ENCODE data around the gene ITGA1. TPM values are rescaled to one million over a fixed set of nuclear protein-coding genes. Genes with fewer than 3 reads are reported as not detected.

Gene ITGA1
- total and polyA plus RNA-seq, 2 of the 8 experiments (the other 6 are each of a cell fraction or from before 2014, with no cell fraction given) = 2.3 to 9.0 TPM

DNA sequence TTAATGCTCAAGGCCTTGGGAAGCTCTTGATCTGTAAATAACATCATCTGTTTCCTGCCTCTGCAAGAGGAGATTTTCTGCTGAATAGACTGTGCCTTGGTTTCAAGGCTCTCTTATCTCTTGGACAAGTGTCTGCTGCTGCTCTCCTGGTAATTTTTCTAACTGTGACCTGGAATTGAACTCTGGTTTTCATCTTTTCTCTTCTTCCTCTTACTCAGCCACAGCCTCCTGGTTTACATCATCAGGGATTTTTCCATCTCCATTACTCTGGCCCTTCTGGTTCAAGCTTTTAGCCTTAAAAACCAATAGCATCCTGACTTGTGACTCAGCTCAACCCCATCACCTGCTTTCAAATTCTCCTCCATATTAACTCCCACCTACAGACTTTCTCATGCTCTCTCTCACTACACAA lies 49.6 kb upstream of the ITGA1 start:
- Histone ChIP-seq H2BK120ac (replicated peaks; ENCODE audit: low read depth, low read length) (no peak overlapping the region), H3K4me1 (replicated peaks in 1 of 4; ENCODE audit: control insufficient read depth in 3 of 4, insufficient read depth in 4 of 4, low read length in 3 of 4) (no peaks in the 10 kb centered on the region), H3K56ac (replicated peaks; ENCODE audit: insufficient read length, low read depth, low read length) (no peak overlapping the region), H4K8ac (ENCODE audit: extremely low read depth, insufficient read depth, low read length) (no peak overlapping the region), H2BK20ac (ENCODE audit: low read length) (no peak overlapping the region), H3K27ac (ENCODE audit: low read depth, low read length) (no peak overlapping the region), H3K36me3 (ENCODE audit: control insufficient read depth in 2 of 4, insufficient read depth in 4 of 4, low read length in 3 of 4) (no peaks in the 10 kb centered on the region), H2AK5ac (ENCODE audit: low read depth, low read length) (no peak overlapping the region), H3K23me2 (ENCODE audit: low read depth, low read length) (no peaks in the 10 kb centered on the region), H3K79me1 (ENCODE audit: low read depth, low read length) (no peaks in the 10 kb centered on the region), H3K23ac (ENCODE audit: insufficient read length) (no peak overlapping the region), H3K18ac (ENCODE audit: extremely low read depth, low read length) (no peak overlapping the region), H4K91ac (replicated peaks; ENCODE audit: insufficient read length, low read length) (no peak overlapping the region), H4K20me1 (replicated peaks in 1 of 2; ENCODE audit: control insufficient read depth in 1 of 2, insufficient read depth in 2 of 2, low read length in 2 of 2) (no peaks in the 10 kb centered on the region), H2BK12ac (ENCODE audit: low read depth, low read length) (no peak overlapping the region), H3K79me2 (ENCODE audit: control insufficient read depth in 1 of 2, insufficient read depth in 2 of 2, low read length in 2 of 2) (no peaks in the 10 kb centered on the region), H3K9me3 (ENCODE audit: insufficient read depth in 2 of 2, low read depth in 1 of 2, low read length in 1 of 2) (no peaks in the 10 kb centered on the region), H3K4me2 (ENCODE audit: insufficient read depth in 1 of 2, low read depth in 2 of 2, low read length in 2 of 2) (no peak overlapping the region), H3K4me3 (ENCODE audit: extremely low read depth in 1 of 4, insufficient read depth in 2 of 4, low read depth in 3 of 4, low read length in 4 of 4) (no peak overlapping the region), H3K14ac (ENCODE audit: insufficient read length) (no peak overlapping the region), H3K9ac (replicated peaks in 1 of 4; ENCODE audit: extremely low read depth in 1 of 4, low read depth in 3 of 4, low read length in 3 of 4) (no peak overlapping the region), H2BK15ac (ENCODE audit: low read length) (no peak overlapping the region), H2AFZ (ENCODE audit: low read length) (no peak overlapping the region), H3K27me3 (replicated peaks in 1 of 4; ENCODE audit: control insufficient read depth in 3 of 4, extremely low read depth in 1 of 4, insufficient read depth in 3 of 4, low read length in 3 of 4) (no peaks in the 10 kb centered on the region), H2BK5ac (ENCODE audit: low read depth, low read length) (no peak overlapping the region), H4K5ac (ENCODE audit: insufficient read length, low read depth, low read length) (no peak overlapping the region), H3K4ac (replicated peaks; ENCODE audit: insufficient read length, low read depth, low read length) (no peak overlapping the region)
- no peak for DNase-seq (ENCODE audit: low read depth in 1 of 2, low spot score in 2 of 2)
- no peak for FAIRE-seq
- CTCF ChIA-PET (ENCODE audit: partially characterized antibody) = interaction anchor here (1.0 to 1.1 kb wide), 2 partner anchors 12 to 61 kb away, joined by 4 read pairs; no protein-coding TSS in a partner anchor
- TF ChIP-seq BCL11A (IDR thresholded peaks at IDR 0.05; ENCODE audit: low read depth in 2 of 2, low read length in 2 of 2) = no peak
- no peak for TF ChIP-seq HDAC2 (IDR thresholded peaks at IDR 0.05; ENCODE audit: borderline replicate concordance in 1 of 2, low read depth in 2 of 2, low read length in 2 of 2)
- TF ChIP-seq TEAD4 (IDR thresholded peaks at IDR 0.05; ENCODE audit: low read depth, low read length) = no peak
- TF ChIP-seq SIRT6 (IDR thresholded peaks at IDR 0.05; ENCODE audit: low read length) = no peak
- TF ChIP-seq ATF2 (IDR thresholded peaks at IDR 0.05; ENCODE audit: low read length) = no peak
- no peak for TF ChIP-seq TBP (IDR thresholded peaks at IDR 0.05; ENCODE audit: low read depth, low read length)
- POLR2A ChIA-PET (ENCODE audit: partially characterized antibody) = interaction anchor here (0.8 kb wide), 1 partner anchor 62 kb away, joined by 3 read pairs; no protein-coding TSS in a partner anchor
